ENCODE results near the gene SCG5.
A peak's percentile ranks its signal among the peaks of the same experiment; 100 is the strongest.

SCG5 gene

GRCh38 chr15:32675466-32675865 lies 34.0 kb downstream of the SCG5 start:
- no peak overlapping the region for H3K4me3 ChIP-seq (ENCODE audit: low read length)
- DNase-seq (ENCODE audit: low read depth) = no peak
- no peak for TF ChIP-seq CTCF (conservative IDR thresholded peaks at IDR 0.05; ENCODE audit: low read depth, low read length)

- no peak for TF ChIP-seq CTCF (conservative IDR thresholded peaks at IDR 0.05; ENCODE audit: low read depth, low read length)
These were observed 34.7 kb downstream of the SCG5 start for GRCh38 chr15:32676169-32676568.

GRCh38 chr15:32677238-32677750 lies 35.8 kb downstream of the SCG5 start:
- TF ChIP-seq CTCF (conservative IDR thresholded peaks at IDR 0.05; ENCODE audit: low read depth, low read length) = no peak
- DNase-seq (ENCODE audit: low read depth) = no peak

More at GRCh38 chr15:32676169-32676568, 34.7 kb downstream of the SCG5 start:
- DNase-seq (ENCODE audit: low read depth) = no peak
- H3K4me3 ChIP-seq (ENCODE audit: low read length) = no peak overlapping the region

GRCh38 chr15:32679298-32679690 lies 37.8 kb downstream of the SCG5 start:
- no peak for DNase-seq (ENCODE audit: low read depth)
- TF ChIP-seq CTCF (conservative IDR thresholded peaks at IDR 0.05; ENCODE audit: low read depth, low read length) = no peak
- H3K4me3 ChIP-seq (ENCODE audit: low read length) = no peak overlapping the region

More at GRCh38 chr15:32677238-32677750, 35.8 kb downstream of the SCG5 start:
- no peak overlapping the region for H3K4me3 ChIP-seq (ENCODE audit: low read length)

GRCh38 chr15:32682569-32682968 lies 41.1 kb downstream of the SCG5 start:
- peak; percentile 64 for DNase-seq (ENCODE audit: low read depth)
- TF ChIP-seq CTCF (conservative IDR thresholded peaks at IDR 0.05; ENCODE audit: low read depth, low read length) = no peak
- no peak overlapping the region for H3K4me3 ChIP-seq (ENCODE audit: low read length)

GRCh38 chr15:32682977-32683630 lies 41.6 kb downstream of the SCG5 start:
- DNase-seq (ENCODE audit: low read depth) = no peak
- TF ChIP-seq CTCF (conservative IDR thresholded peaks at IDR 0.05; ENCODE audit: low read depth, low read length) = no peak
- no peak overlapping the region for H3K4me3 ChIP-seq (ENCODE audit: low read length)

GRCh38 chr15:32683906-32684584 lies 42.5 kb downstream of the SCG5 start:
- DNase-seq (ENCODE audit: low read depth) = no peak
- no peak overlapping the region for H3K4me3 ChIP-seq (ENCODE audit: low read length)
- no peak for TF ChIP-seq CTCF (conservative IDR thresholded peaks at IDR 0.05; ENCODE audit: low read depth, low read length)

All from retinal pigment epithelial cell (primary cell).